ENCODE data around the gene UQCC2.

DNA sequence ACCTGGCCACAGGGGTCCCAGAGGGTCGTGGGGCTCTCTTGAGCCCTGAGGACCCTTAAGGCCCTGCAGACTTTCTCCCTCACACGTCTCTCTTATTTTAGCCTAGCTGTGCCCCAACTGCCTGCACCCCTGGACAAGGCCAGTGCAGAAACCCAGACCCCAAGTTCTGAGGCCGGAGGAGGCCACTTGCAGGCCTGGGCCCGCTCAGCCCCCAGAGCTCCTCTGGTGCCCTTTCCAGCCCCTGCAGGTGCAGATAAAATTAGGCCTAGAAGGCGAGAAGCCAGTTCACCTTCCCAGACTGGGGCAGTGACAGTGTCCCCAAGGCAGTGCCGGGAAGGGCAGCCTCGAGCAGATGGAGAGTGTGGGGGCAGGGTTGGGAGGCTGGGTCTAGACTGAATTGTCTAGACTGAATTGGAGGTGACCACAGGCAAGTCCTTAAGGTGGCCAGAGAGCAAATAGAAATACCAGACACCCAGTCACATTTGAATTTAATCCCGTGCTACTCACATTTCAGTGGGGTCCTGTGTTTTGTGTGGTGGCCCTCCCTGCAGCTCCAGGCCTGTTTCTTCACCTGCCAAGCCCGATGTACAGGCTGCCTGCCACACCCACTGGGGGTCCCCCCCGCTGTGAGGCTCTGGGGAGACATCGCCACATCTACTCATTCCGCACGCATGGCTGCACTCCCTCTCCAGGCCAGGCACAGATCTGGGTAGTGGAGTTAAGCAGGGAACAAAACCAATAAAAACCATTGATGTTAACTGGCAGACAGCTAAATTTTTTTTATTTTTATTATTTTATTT is 43.8 kb upstream of the UQCC2 start:
- TF ChIP-seq CREB5 (CRISPR knock-in tag; IDR thresholded peaks at IDR 0.05; ENCODE audit: low read depth) (no peak), RARB (CRISPR knock-in tag; IDR thresholded peaks at IDR 0.05) (no peak), ESRRG (CRISPR knock-in tag; IDR thresholded peaks at IDR 0.05) (no peak), BACH2 (CRISPR knock-in tag; IDR thresholded peaks at IDR 0.05; ENCODE audit: borderline replicate concordance) (no peak), ZFP30 (CRISPR knock-in tag; IDR thresholded peaks at IDR 0.05) (no peak), ZFP3 (CRISPR knock-in tag; IDR thresholded peaks at IDR 0.05) (no peak), PATZ1 (CRISPR knock-in tag; IDR thresholded peaks at IDR 0.05; ENCODE audit: borderline replicate concordance) (no peak), PPARA (CRISPR knock-in tag; IDR thresholded peaks at IDR 0.05; ENCODE audit: borderline replicate concordance) (no peak), OSR1 (CRISPR knock-in tag; IDR thresholded peaks at IDR 0.05) (no peak), TOX (CRISPR knock-in tag; IDR thresholded peaks at IDR 0.05; ENCODE audit: borderline replicate concordance) (no peak), GLIS3 (CRISPR knock-in tag; IDR thresholded peaks at IDR 0.05) (no peak), CSDC2 (CRISPR knock-in tag; IDR thresholded peaks at IDR 0.05) (no peak), ZNF565 (CRISPR knock-in tag; conservative IDR thresholded peaks at IDR 0.05; ENCODE audit: low read depth) (no peak)
- TF ChIP-seq, protein P1, sequence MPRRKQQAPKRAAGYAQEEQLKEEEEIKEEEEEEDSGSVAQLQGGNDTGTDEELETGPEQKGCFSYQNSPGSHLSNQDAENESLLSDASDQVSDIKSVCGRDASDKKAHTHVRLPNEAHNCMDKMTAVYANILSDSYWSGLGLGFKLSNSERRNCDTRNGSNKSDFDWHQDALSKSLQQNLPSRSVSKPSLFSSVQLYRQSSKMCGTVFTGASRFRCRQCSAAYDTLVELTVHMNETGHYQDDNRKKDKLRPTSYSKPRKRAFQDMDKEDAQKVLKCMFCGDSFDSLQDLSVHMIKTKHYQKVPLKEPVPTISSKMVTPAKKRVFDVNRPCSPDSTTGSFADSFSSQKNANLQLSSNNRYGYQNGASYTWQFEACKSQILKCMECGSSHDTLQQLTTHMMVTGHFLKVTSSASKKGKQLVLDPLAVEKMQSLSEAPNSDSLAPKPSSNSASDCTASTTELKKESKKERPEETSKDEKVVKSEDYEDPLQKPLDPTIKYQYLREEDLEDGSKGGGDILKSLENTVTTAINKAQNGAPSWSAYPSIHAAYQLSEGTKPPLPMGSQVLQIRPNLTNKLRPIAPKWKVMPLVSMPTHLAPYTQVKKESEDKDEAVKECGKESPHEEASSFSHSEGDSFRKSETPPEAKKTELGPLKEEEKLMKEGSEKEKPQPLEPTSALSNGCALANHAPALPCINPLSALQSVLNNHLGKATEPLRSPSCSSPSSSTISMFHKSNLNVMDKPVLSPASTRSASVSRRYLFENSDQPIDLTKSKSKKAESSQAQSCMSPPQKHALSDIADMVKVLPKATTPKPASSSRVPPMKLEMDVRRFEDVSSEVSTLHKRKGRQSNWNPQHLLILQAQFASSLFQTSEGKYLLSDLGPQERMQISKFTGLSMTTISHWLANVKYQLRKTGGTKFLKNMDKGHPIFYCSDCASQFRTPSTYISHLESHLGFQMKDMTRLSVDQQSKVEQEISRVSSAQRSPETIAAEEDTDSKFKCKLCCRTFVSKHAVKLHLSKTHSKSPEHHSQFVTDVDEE (CRISPR knock-in tag; IDR thresholded peaks at IDR 0.05), result no peak
